HepG2 (cell line): ENCODE data around the gene PPP1R12C. TPM values are rescaled to one million over a fixed set of nuclear protein-coding genes. Genes with fewer than 3 reads are reported as not detected.

Experiments used
- ATAC-seq: fragments of 200-7000 bp; cut with Tn5 transposase; 3 replicates; pipeline ENCODE4 v1.9.1; 2020; ENCODE audit warnings: mild to moderate bottlenecking, moderate library complexity
- BruUV-seq: library from RNA; stranded (reverse); fragments of 400-500 nt; replicated peaks from 2 replicates; lab custom pipeline; 2021; lab: Mats Ljungman, UMichigan
- CTCF ChIA-PET: fragments of 300-600 bp; formaldehyde crosslinking; extraction: SDS; loops from one replicate; lab custom pipeline; 2021; ENCODE audit warnings: low total read pairs, inconsistent platforms, low intra/inter-chr PET ratio; lab: Yijun Ruan, JAX
- POLR2A ChIA-PET: fragments of 350-600 bp; sonication (Branson Sonifier 250); formaldehyde crosslinking; loops from one replicate; lab custom pipeline; 2020; ENCODE audit warnings: antibody characterized with exemption, inconsistent platforms; lab: Yijun Ruan, JAX
- DNase-seq: peaks from one replicate; pipeline ENCODE4 v3.0.0-alpha.2; 2015; ENCODE audit warnings: low spot score
- FAIRE-seq: peaks from 3 replicates; lab custom pipeline; 2011; peaks lifted over from hg19 to GRCh38; lab: Jason Lieb, UNC
- H2AFZ ChIP-seq: one replicate; pipeline ENCODE4 v1.6.1; 2011; ENCODE audit warnings: low read length, inconsistent platforms
- H3K27ac ChIP-seq: fragments of 300-600 bp; 3 replicates; pipeline ENCODE4 v1.8.0; 2011; ENCODE audit warnings: mixed run types, mild to moderate bottlenecking, mixed read lengths, low read length, inconsistent platforms; ENCODE audit not compliant: insufficient read depth; ENCODE audit errors: extremely low read length
- H3K27me3 ChIP-seq, 2 experiments: fragments of 200-600 bp in 1 of 2; 2 replicates in 1 of 2; 3 replicates in 1 of 2; pipeline versions ENCODE4 v1.6.0 to v1.8.0; 2011; ENCODE audit warnings: low read length in 2 of 2, mild to moderate bottlenecking in 2 of 2, moderate library complexity in 2 of 2, inconsistent platforms in 1 of 2; ENCODE audit not compliant: insufficient read depth in 2 of 2, control insufficient read depth in 1 of 2
- H3K36me3 ChIP-seq, 2 experiments: fragments of 200-600 bp in 1 of 2; replicated peaks in 1 of 2; 2 replicates in 1 of 2; 3 replicates in 1 of 2; pipeline versions ENCODE4 v1.5.1 to v1.8.0; 2011; ENCODE audit warnings: low read length in 2 of 2, inconsistent platforms in 1 of 2; ENCODE audit not compliant: insufficient read depth in 2 of 2, control insufficient read depth in 1 of 2
- H3K4me1 ChIP-seq: 2 replicates; pipeline ENCODE4 v1.5.1; 2012; ENCODE audit warnings: low read length, inconsistent platforms; ENCODE audit not compliant: insufficient read depth
- H3K4me2 ChIP-seq: 2 replicates; pipeline ENCODE4 v1.6.0; 2011; ENCODE audit warnings: low read depth, low read length, inconsistent platforms
- H3K4me3 ChIP-seq, 3 experiments: fragments of 200-600 bp in 1 of 3; sonication (generic), shearing (Covaris generic) in 1 of 3; replicated peaks in 1 of 3; 2 replicates each; pipeline ENCODE4 v1.5.1; 2011 to 2016; ENCODE audit warnings: low read length in 3 of 3, inconsistent platforms in 2 of 3, low read depth in 2 of 3, mild to moderate bottlenecking in 2 of 3, control low read depth in 1 of 3, mixed read lengths in 1 of 3; ENCODE audit not compliant: insufficient read depth in 1 of 3
- H3K79me2 ChIP-seq: one replicate; pipeline ENCODE4 v1.6.1; 2011; ENCODE audit warnings: low read length, inconsistent platforms; ENCODE audit not compliant: insufficient read depth
- H3K9ac ChIP-seq: 2 replicates; pipeline ENCODE4 v1.6.0; 2011; ENCODE audit warnings: mild to moderate bottlenecking, low read depth, low read length, inconsistent platforms; ENCODE audit not compliant: insufficient read depth
- H3K9me3 ChIP-seq: 2 replicates; pipeline ENCODE4 v1.5.1; 2012; ENCODE audit warnings: mild to moderate bottlenecking, low read length
- H4K20me1 ChIP-seq: 2 replicates; pipeline ENCODE4 v1.6.0; 2011; ENCODE audit warnings: inconsistent platforms, mild to moderate bottlenecking, low read length, moderate library complexity; ENCODE audit not compliant: insufficient read depth
- CTCF ChIP-seq: sonication (generic); formaldehyde crosslinking; IDR thresholded peaks from 2 replicates; pipeline ENCODE4 v1.5.0; 2020; ENCODE audit warnings: mild to moderate bottlenecking, missing genetic modification reagents, moderate library complexity
- ELF1 ChIP-seq: sonication (generic); formaldehyde crosslinking; IDR thresholded peaks from 2 replicates; pipeline ENCODE4 v1.4.0; 2020; ENCODE audit warnings: missing genetic modification reagents
- HOXA5 ChIP-seq: sonication (generic); formaldehyde crosslinking; IDR thresholded peaks from 2 replicates; pipeline ENCODE4 v1.4.0; 2020; ENCODE audit warnings: missing genetic modification reagents
- NPAS2 ChIP-seq: sonication (generic); formaldehyde crosslinking; IDR thresholded peaks from 2 replicates; pipeline ENCODE4 v1.8.0; 2022; ENCODE audit warnings: mild to moderate bottlenecking, missing genetic modification reagents, borderline replicate concordance
- RELA ChIP-seq: sonication (generic); formaldehyde crosslinking; IDR thresholded peaks from 2 replicates; pipeline ENCODE4 v1.4.0; 2020; ENCODE audit warnings: missing genetic modification reagents
- SRSF4 ChIP-seq: fragments of 200-400 bp; formaldehyde crosslinking; IDR thresholded peaks from one replicate; pipeline ENCODE4 v1.6.1; 2018; ENCODE audit warnings: mild to moderate bottlenecking, low read depth, low read length, moderate library complexity; ENCODE audit not compliant: poor library complexity, severe bottlenecking
- TRIM24 ChIP-seq: sonication (generic); formaldehyde crosslinking; IDR thresholded peaks from 2 replicates; pipeline ENCODE4 v1.8.0; 2022; ENCODE audit warnings: mild to moderate bottlenecking, missing genetic modification reagents
- ZNF510 ChIP-seq: sonication (generic); formaldehyde crosslinking; IDR thresholded peaks from 2 replicates; pipeline ENCODE4 v1.4.0; 2020; ENCODE audit warnings: low read depth, mild to moderate bottlenecking, missing genetic modification reagents
- WGBS: methylation state at CpG from one replicate; pipeline ENCODE4 v1.1.6; 2017; ENCODE audit warnings: low lambda C conversion rate; 5-methylcytosine and 5-hydroxymethylcytosine counted together
- in situ Hi-C: cut with HindIII; loops from 2 replicates; pipeline ENCODE4 v1.10.0; 2017; ENCODE audit warnings: low pct_unique_long_range_greater_than_20kb; ENCODE audit not compliant: extremely low pct_ligation_motif_present
- intact Hi-C: fragments of 100-400 bp; cut with micrococcal nuclease; formaldehyde crosslinking; loops from one replicate; pipeline ENCODE4 v1.10.0; 2022; ENCODE audit not compliant: unreplicated experiment
- polyA plus RNA-seq, 8 experiments: library from polyadenylated mRNA; depleted of rRNA in 3 of 8; stranded (reverse) in 7 of 8; unstranded in 1 of 8; fragments of >200 nt; fragmentation: Illumina TruSeq in 4 of 8; extraction: Trizol in 4 of 8; gene quantifications; 2 replicates each; pipeline versions ENCODE4 v1.2.1 to v1.2.3, GENCODE V29; 2011 to 2016; ENCODE audit warnings: low read depth in 4 of 8, missing spikeins in 1 of 8, mixed read lengths in 1 of 8; ENCODE audit not compliant: insufficient read depth in 1 of 8
- total RNA-seq, 5 experiments: library from RNA; depleted of rRNA; stranded (reverse); fragments of >200 nt; fragmentation: Illumina TruSeq; extraction: Trizol; gene quantifications; 2 replicates each; pipeline ENCODE4 v1.2.3, GENCODE V29; 2016; ENCODE audit warnings: low read depth in 1 of 5
- TF ChIP-seq, protein P1 (sequence below): sonication (generic); formaldehyde crosslinking; IDR thresholded peaks from 2 replicates; pipeline ENCODE4 v1.4.0; 2020; ENCODE audit warnings: mild to moderate bottlenecking, missing genetic modification reagents

PPP1R12C gene
- total and polyA plus RNA-seq, 2 of the 13 experiments (the other 11 are each of a cell fraction or from before 2014, with no cell fraction given), result 29.7 to 30.3 TPM

DNA sequence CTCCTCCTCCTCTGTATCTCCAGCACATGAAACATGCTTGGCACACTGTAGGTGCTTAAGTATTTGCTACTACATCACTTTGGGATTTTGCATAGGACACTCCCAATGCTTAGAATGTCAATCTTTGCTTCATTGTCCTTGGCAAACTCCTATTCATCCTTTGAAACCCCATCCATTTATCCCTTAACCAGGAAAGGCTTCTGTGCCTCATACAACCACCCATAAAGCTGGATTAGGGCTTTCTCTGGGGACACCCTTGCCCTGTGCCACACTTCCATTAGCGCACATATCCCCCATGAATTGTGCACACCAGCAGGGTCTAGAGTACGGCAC is 47.6 kb downstream of the PPP1R12C start:
- in situ Hi-C loops, result no loop called here
- Histone ChIP-seq H3K9ac (no peak overlapping the region), H3K27me3 (peaks cover 2 to 35% of the 10 kb centered on the region in 2 experiments), H3K79me2 (no peaks in the 10 kb centered on the region), H3K36me3 (no peaks in the 10 kb centered on the region), H3K4me1 (peaks cover 15% of the 10 kb centered on the region), H4K20me1 (no peaks in the 10 kb centered on the region), H3K4me3 (no peak overlapping the region), H2AFZ (no peak overlapping the region), H3K27ac (no peak overlapping the region), H3K9me3 (no peaks in the 10 kb centered on the region), H3K4me2 (peak overlapping the region; percentile 64; the same call in 1 of the 2 replicates)
- ChIA-PET POLR2A (interaction anchor here (1.5 kb wide), 1 partner anchor 10 kb away, joined by 11 read pairs; no protein-coding TSS in a partner anchor), CTCF (no interaction called here)
- BruUV-seq, result no TSS peak
- intact Hi-C loops, result no loop called here
- no peak for DNase-seq
- TF ChIP-seq RELA (CRISPR knock-in tag) (no peak), TRIM24 (no peak), CTCF (CRISPR knock-in tag) (no peak), NPAS2 (CRISPR knock-in tag) (no peak), HOXA5 (CRISPR knock-in tag) (no peak), ZNF510 (CRISPR knock-in tag) (no peak), ELF1 (no peak), SRSF4 (no peak)
- TF ChIP-seq, protein P1, sequence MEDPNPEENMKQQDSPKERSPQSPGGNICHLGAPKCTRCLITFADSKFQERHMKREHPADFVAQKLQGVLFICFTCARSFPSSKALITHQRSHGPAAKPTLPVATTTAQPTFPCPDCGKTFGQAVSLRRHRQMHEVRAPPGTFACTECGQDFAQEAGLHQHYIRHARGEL (CRISPR knock-in tag), result no peak
- no peak for FAIRE-seq
- 27% methylated on average over 2 of the region's 2 CpGs for WGBS
- no peak for ATAC-seq
